Measurements from ENCODE around the gene PCP4. TPM values are rescaled to one million over a fixed set of nuclear protein-coding genes. Genes with fewer than 3 reads are reported as not detected.

Gene PCP4
- total RNA-seq, 1 experiment from 2014 or later, result not detected

GRCh38 chr21:39843483-39843882, 23.8 kb upstream of the PCP4 start:
- H3K36me3 ChIP-seq (ENCODE audit: control insufficient read depth, insufficient read depth, low read length), result no peaks in the 10 kb centered on the region
- ATAC-seq (no peak), DNase-seq (ENCODE audit: low read depth, low spot score) (no peak)
- POLR2A ChIA-PET, result no interaction called here
- intact Hi-C loops (cut with micrococcal nuclease; ENCODE audit: unreplicated experiment) (no loop called here), in situ Hi-C loops (cut with HindIII; ENCODE audit: low pct_unique_long_range_greater_than_20kb, low sequenced_read_pairs) (no loop called here)
- TF ChIP-seq REST (IDR thresholded peaks at IDR 0.05; ENCODE audit: insufficient read depth in 1 of 2, low read depth in 2 of 2, low read length in 1 of 2), result no peak
- no peak for TF ChIP-seq TCF7L2 (IDR thresholded peaks at IDR 0.05; ENCODE audit: low read depth, low read length)
- no peaks in the 10 kb centered on the region for H3K9me3 ChIP-seq (ENCODE audit: control insufficient read depth, insufficient read depth, low read depth, low read length)
- H3K4me3 ChIP-seq (ENCODE audit: low read depth in 2 of 2, low read length in 2 of 2), result no peak overlapping the region
- no peaks in the 10 kb centered on the region for H3K4me1 ChIP-seq (ENCODE audit: control insufficient read depth, insufficient read depth, low read length)
- no peak overlapping the region for H3K27ac ChIP-seq (ENCODE audit: low read length)
- CTCF ChIA-PET, result no interaction called here
- BruUV-seq (replicated peaks), result no TSS peak
- H3K27me3 ChIP-seq (ENCODE audit: control insufficient read depth, insufficient read depth, low read length), result no peaks in the 10 kb centered on the region

DNA sequence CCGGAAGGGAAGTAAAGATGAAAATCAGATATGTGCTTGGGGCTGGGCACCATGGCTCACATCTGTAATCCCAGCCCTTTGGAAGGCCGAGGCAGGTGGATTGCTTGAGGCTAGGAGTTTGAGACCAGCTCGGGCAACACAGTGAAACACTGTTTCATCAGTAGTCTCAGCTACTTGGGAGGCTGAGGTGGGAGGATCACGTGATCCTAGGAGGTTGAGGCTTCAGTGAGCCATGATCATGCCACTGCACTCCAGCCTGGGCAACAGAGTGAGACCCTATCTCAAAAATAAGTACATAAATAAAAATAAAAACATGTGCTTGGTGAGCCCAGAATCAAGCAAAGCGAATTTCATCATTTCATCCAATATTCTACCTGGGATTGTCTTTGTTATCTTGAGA, 23.3 kb upstream of the PCP4 start:
- ATAC-seq (no peak), DNase-seq (ENCODE audit: low read depth, low spot score) (no peak)
- BruUV-seq (replicated peaks), result no TSS peak
- in situ Hi-C loops (cut with HindIII; ENCODE audit: low pct_unique_long_range_greater_than_20kb, low sequenced_read_pairs), result no loop called here
- Histone ChIP-seq H3K27ac (ENCODE audit: low read length) (no peak overlapping the region), H3K4me3 (ENCODE audit: low read depth in 2 of 2, low read length in 2 of 2) (no peak overlapping the region), H3K36me3 (ENCODE audit: control insufficient read depth, insufficient read depth, low read length) (no peaks in the 10 kb centered on the region), H3K4me1 (ENCODE audit: control insufficient read depth, insufficient read depth, low read length) (no peaks in the 10 kb centered on the region), H3K27me3 (ENCODE audit: control insufficient read depth, insufficient read depth, low read length) (no peaks in the 10 kb centered on the region), H3K9me3 (ENCODE audit: control insufficient read depth, insufficient read depth, low read depth, low read length) (no peaks in the 10 kb centered on the region)
- ChIA-PET CTCF (no interaction called here), POLR2A (no interaction called here)
- intact Hi-C loops (cut with micrococcal nuclease; ENCODE audit: unreplicated experiment), result no loop called here
- TF ChIP-seq TCF7L2 (IDR thresholded peaks at IDR 0.05; ENCODE audit: low read depth, low read length), result no peak
- TF ChIP-seq SIN3A (IDR thresholded peaks at IDR 0.05; ENCODE audit: borderline replicate concordance, insufficient read depth, low read depth, low read length), result no peak
- no peak for TF ChIP-seq REST (IDR thresholded peaks at IDR 0.05; ENCODE audit: insufficient read depth in 1 of 2, low read depth in 2 of 2, low read length in 1 of 2)
- no peak for TF ChIP-seq POLR2AphosphoS5 (IDR thresholded peaks at IDR 0.05; ENCODE audit: low read depth, low read length)
- TF ChIP-seq, protein P1, sequence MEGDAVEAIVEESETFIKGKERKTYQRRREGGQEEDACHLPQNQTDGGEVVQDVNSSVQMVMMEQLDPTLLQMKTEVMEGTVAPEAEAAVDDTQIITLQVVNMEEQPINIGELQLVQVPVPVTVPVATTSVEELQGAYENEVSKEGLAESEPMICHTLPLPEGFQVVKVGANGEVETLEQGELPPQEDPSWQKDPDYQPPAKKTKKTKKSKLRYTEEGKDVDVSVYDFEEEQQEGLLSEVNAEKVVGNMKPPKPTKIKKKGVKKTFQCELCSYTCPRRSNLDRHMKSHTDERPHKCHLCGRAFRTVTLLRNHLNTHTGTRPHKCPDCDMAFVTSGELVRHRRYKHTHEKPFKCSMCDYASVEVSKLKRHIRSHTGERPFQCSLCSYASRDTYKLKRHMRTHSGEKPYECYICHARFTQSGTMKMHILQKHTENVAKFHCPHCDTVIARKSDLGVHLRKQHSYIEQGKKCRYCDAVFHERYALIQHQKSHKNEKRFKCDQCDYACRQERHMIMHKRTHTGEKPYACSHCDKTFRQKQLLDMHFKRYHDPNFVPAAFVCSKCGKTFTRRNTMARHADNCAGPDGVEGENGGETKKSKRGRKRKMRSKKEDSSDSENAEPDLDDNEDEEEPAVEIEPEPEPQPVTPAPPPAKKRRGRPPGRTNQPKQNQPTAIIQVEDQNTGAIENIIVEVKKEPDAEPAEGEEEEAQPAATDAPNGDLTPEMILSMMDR (IDR thresholded peaks at IDR 0.05), result no peak
